K562 (cell line): ENCODE data around the gene ZSWIM8. TPM values are rescaled to one million over a fixed set of nuclear protein-coding genes. Genes with fewer than 3 reads are reported as not detected.
A peak's percentile ranks its signal among the peaks of the same experiment; 100 is the strongest.

ENCODE experiments used
- ADNP ChIP-seq: fragments of 200-800 bp; sonication (Bioruptor generic); IDR thresholded peaks from 2 replicates; pipeline ENCODE4 v1.6.1; 2016; ENCODE audit warnings: missing genetic modification characterization, missing compliant biosample characterization
- CBX3 ChIP-seq, 2 experiments: IDR thresholded peaks; 1 replicate in 1 of 2; 2 replicates in 1 of 2; pipeline ENCODE4 v1.6.1; 2012; ENCODE audit warnings: inconsistent platforms in 2 of 2, low read length in 2 of 2, borderline replicate concordance in 1 of 2, control low read depth in 1 of 2
- CC2D1A ChIP-seq: fragments of 450-650 bp; IDR thresholded peaks from 2 replicates; pipeline ENCODE4 v1.6.1; 2017; ENCODE audit warnings: mild to moderate bottlenecking
- ELF4 ChIP-seq: fragments of 450-650 bp; formaldehyde crosslinking; IDR thresholded peaks from 2 replicates; pipeline ENCODE4 v1.4.0; 2022; ENCODE audit warnings: missing genetic modification characterization
- GTF2A2 ChIP-seq: IDR thresholded peaks from 2 replicates; pipeline ENCODE4 v1.6.1; 2016; ENCODE audit warnings: mild to moderate bottlenecking, missing genetic modification characterization, missing compliant biosample characterization
- LCOR ChIP-seq: sonication (generic); formaldehyde crosslinking; IDR thresholded peaks from 2 replicates; pipeline ENCODE4 v1.8.0; 2022; ENCODE audit warnings: mild to moderate bottlenecking, missing genetic modification reagents
- NCOA1 ChIP-seq: fragments of 450-650 bp; IDR thresholded peaks from 2 replicates; pipeline ENCODE4 v1.6.1; 2016; ENCODE audit warnings: low read depth
- NCOR1 ChIP-seq: fragments of 450-650 bp; IDR thresholded peaks from 2 replicates; pipeline ENCODE4 v1.6.1; 2016; ENCODE audit warnings: mild to moderate bottlenecking, moderate library complexity
- PHF8 ChIP-seq: fragments of 200-600 bp; sonication (generic); IDR thresholded peaks from 2 replicates; pipeline ENCODE4 v1.6.1; 2012; ENCODE audit warnings: mixed run types, mild to moderate bottlenecking, inconsistent platforms, low read length, moderate library complexity, borderline replicate concordance
- POLR2B ChIP-seq: fragments of 450-650 bp; IDR thresholded peaks from 2 replicates; pipeline ENCODE4 v1.6.1; 2018; ENCODE audit warnings: low read depth; ENCODE audit not compliant: partially characterized antibody
- PTBP1 ChIP-seq: fragments of 200-400 bp; formaldehyde crosslinking; IDR thresholded peaks from 2 replicates; pipeline ENCODE4 v1.6.1; 2017; ENCODE audit warnings: low read depth, low read length
- PTTG1 ChIP-seq: fragments of 450-650 bp; IDR thresholded peaks from 2 replicates; pipeline ENCODE4 v1.6.1; 2016; ENCODE audit warnings: low read depth, mild to moderate bottlenecking, missing genetic modification characterization, missing compliant biosample characterization
- RAD51 ChIP-seq: fragments of 450-650 bp; IDR thresholded peaks from 2 replicates; pipeline ENCODE4 v1.7.1; 2016; ENCODE audit warnings: low read depth, mild to moderate bottlenecking, borderline replicate concordance
- RHOXF2B ChIP-seq: fragments of 250-450 bp; sonication (Bioruptor Pico); conservative IDR thresholded peaks from 2 replicates; pipeline ENCODE4 v1.5.1; 2021
- RUNX1 ChIP-seq: sonication (generic); IDR thresholded peaks from 2 replicates; pipeline ENCODE4 v1.6.1; 2016; ENCODE audit warnings: antibody characterized with exemption, low read depth
- TEAD4 ChIP-seq, 2 experiments: sonication (generic) in 1 of 2; formaldehyde crosslinking in 1 of 2; IDR thresholded peaks; 2 replicates each; pipeline versions ENCODE4 v1.6.1 to v1.8.0; 2012 to 2022; ENCODE audit warnings: borderline replicate concordance in 1 of 2, inconsistent platforms in 1 of 2, low read length in 1 of 2, mild to moderate bottlenecking in 1 of 2, missing genetic modification reagents in 1 of 2
- ZKSCAN3 ChIP-seq: fragments of 250-450 bp; sonication (Bioruptor Pico); IDR thresholded peaks from 2 replicates; pipeline ENCODE4 v1.4.0; 2020
- ZKSCAN8 ChIP-seq: fragments of 200-800 bp; sonication (Bioruptor generic); IDR thresholded peaks from 2 replicates; pipeline ENCODE4 v1.6.1; 2016; ENCODE audit warnings: missing genetic modification characterization, missing compliant biosample characterization
- ZNF165 ChIP-seq: fragments of 250-450 bp; sonication (Bioruptor Pico); IDR thresholded peaks from 2 replicates; pipeline ENCODE4 v1.4.0; 2020; ENCODE audit warnings: borderline replicate concordance
- ZNF239 ChIP-seq: fragments of 250-450 bp; sonication (Bioruptor Pico); IDR thresholded peaks from 2 replicates; pipeline ENCODE4 v1.4.0; 2020; ENCODE audit warnings: mild to moderate bottlenecking
- polyA plus RNA-seq, 8 experiments: library from polyadenylated mRNA; depleted of rRNA in 4 of 8; stranded (reverse) in 5 of 8; unstranded in 3 of 8; fragments of >200 nt; fragmentation: Nextera tagmentation in 2 of 8; fragmentation: Illumina TruSeq in 1 of 8; extraction: Ambion mirVana in 2 of 8; extraction: Trizol in 1 of 8; gene quantifications; 2 replicates each; pipeline versions ENCODE4 v1.2.1 to v1.2.3, GENCODE V29; 2011 to 2014; ENCODE audit warnings: inconsistent platforms in 1 of 8, missing spikeins in 1 of 8
- total RNA-seq, 7 experiments: library from RNA; depleted of rRNA in 6 of 7; stranded (reverse); fragments of >200 nt in 6 of 7; fragmentation: Illumina TruSeq in 2 of 7; extraction: Trizol in 2 of 7; gene quantifications; 2 replicates each; pipeline versions ENCODE4 v1.2.1 to v1.2.3, GENCODE V29; 2011 to 2021; ENCODE audit warnings: low replicate concordance in 1 of 7
- TF ChIP-seq, protein P1 (sequence below), 2 experiments: fragments of 250-450 bp in 1 of 2; fragments of 450-650 bp in 1 of 2; sonication (Bioruptor Pico) in 1 of 2; IDR thresholded peaks; 2 replicates each; pipeline versions ENCODE4 v1.6.1 to v1.8.0; 2016 to 2021; ENCODE audit warnings: mild to moderate bottlenecking in 2 of 2, moderate library complexity in 2 of 2, missing compliant biosample characterization in 1 of 2, missing genetic modification characterization in 1 of 2
- TF ChIP-seq, protein P2 (sequence below), 3 experiments: fragments of 200-800 bp in 1 of 3; fragments of 250-450 bp in 1 of 3; fragments of 450-650 bp in 1 of 3; sonication (Bioruptor Pico) in 1 of 3; sonication (Bioruptor generic) in 1 of 3; formaldehyde crosslinking in 1 of 3; IDR thresholded peaks; 2 replicates each; pipeline versions ENCODE4 v1.6.1 to v1.8.0; 2016 to 2022; ENCODE audit warnings: mild to moderate bottlenecking in 2 of 3, missing genetic modification characterization in 2 of 3, missing compliant biosample characterization in 1 of 3, moderate library complexity in 1 of 3
- TF ChIP-seq, protein P3 (sequence below): fragments of 450-650 bp; conservative IDR thresholded peaks from 2 replicates; pipeline ENCODE4 v1.6.1; 2016; ENCODE audit warnings: missing genetic modification characterization, low read depth, mild to moderate bottlenecking, missing compliant biosample characterization, moderate library complexity

The ZSWIM8 gene
- total and polyA plus RNA-seq, 9 of the 15 experiments (the other 6 are each of a cell fraction or from before 2014, with no cell fraction given) = 5.6 to 47.8 (median 26.7) TPM

DNA sequence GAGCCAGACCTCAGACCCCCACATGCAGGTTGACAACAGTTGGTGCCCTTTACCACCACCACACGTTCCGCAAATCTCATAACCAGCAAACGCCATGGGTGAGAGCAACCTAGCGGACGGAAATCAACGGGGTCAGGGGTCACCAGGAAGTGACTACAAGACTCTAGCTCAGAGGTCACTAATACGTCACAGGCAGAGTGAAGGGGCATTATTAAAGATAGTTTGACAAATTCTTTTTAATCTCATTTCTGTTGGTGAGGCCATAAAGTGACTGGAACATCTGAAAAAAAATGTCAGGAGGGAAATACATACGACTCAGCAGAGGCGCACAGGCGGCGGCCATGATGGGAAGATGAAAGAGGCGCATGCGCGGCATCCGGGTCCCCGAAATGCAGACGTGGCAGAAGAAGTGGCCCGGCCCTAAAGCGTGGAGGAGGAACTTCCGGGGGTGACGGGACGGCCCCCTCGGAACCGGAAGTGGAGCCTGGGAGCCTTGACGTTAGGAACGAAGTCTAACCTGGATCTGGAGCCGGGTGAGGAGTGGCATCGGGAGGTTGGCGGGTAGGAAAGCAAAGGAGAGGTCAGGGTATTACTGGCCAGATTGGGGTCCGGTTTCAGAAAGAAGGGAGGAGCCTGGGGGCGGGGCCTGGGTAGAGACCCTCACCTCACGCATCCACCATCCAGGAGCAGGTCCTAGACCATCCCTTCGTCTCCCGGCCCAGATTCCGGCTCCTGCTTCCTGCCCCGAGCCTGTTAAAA, 41.3 kb upstream of the ZSWIM8 start, which contains the start of gene SEC24C (continued):
- TF ChIP-seq CBX3 (IDR thresholded peaks at IDR 0.05; ENCODE audit: borderline replicate concordance in 1 of 2, low read length in 2 of 2) (peak in 1 of 2 experiments; percentile 63; a peak in 2 of 3 replicates), ZKSCAN8 (CRISPR knock-in tag) (no peak; the same call in 1 of the 2 replicates), PTBP1 (no peak), GTF2A2 (tag) (no peak; the same call in 1 of the 2 replicates), PHF8 (peak; percentile 94), CC2D1A (no peak), RHOXF2B (no peak), ADNP (tag) (no peak), ZNF239 (peak; percentile 62), POLR2B (peak; percentile 97), RAD51 (peak; percentile 20; the same call in 1 of the 2 replicates), NCOA1 (peak; percentile 91), ELF4 (CRISPR knock-in tag) (peak; percentile 85), ZNF165 (CRISPR knock-in tag) (peak; percentile 56; the same call in 1 of the 2 replicates), NCOR1 (no peak; the same call in 1 of the 2 replicates), PTTG1 (no peak), RUNX1 (no peak), LCOR (CRISPR knock-in tag) (peak; percentile 69), TEAD4 (IDR thresholded peaks at IDR 0.05; ENCODE audit: low read length) (peak; percentile 56), TEAD4 (CRISPR knock-in tag; IDR thresholded peaks at IDR 0.05; ENCODE audit: borderline replicate concordance) (no peak), ZKSCAN3 (CRISPR knock-in tag) (no peak)
- TF ChIP-seq, protein P1, sequence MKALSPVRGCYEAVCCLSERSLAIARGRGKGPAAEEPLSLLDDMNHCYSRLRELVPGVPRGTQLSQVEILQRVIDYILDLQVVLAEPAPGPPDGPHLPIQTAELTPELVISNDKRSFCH (CRISPR knock-in tag; IDR thresholded peaks at IDR 0.05) = no peak; the same call in 1 of the 2 replicates
- TF ChIP-seq, protein P1 (tag; IDR thresholded peaks at IDR 0.05) = no peak
- TF ChIP-seq, protein P2, sequence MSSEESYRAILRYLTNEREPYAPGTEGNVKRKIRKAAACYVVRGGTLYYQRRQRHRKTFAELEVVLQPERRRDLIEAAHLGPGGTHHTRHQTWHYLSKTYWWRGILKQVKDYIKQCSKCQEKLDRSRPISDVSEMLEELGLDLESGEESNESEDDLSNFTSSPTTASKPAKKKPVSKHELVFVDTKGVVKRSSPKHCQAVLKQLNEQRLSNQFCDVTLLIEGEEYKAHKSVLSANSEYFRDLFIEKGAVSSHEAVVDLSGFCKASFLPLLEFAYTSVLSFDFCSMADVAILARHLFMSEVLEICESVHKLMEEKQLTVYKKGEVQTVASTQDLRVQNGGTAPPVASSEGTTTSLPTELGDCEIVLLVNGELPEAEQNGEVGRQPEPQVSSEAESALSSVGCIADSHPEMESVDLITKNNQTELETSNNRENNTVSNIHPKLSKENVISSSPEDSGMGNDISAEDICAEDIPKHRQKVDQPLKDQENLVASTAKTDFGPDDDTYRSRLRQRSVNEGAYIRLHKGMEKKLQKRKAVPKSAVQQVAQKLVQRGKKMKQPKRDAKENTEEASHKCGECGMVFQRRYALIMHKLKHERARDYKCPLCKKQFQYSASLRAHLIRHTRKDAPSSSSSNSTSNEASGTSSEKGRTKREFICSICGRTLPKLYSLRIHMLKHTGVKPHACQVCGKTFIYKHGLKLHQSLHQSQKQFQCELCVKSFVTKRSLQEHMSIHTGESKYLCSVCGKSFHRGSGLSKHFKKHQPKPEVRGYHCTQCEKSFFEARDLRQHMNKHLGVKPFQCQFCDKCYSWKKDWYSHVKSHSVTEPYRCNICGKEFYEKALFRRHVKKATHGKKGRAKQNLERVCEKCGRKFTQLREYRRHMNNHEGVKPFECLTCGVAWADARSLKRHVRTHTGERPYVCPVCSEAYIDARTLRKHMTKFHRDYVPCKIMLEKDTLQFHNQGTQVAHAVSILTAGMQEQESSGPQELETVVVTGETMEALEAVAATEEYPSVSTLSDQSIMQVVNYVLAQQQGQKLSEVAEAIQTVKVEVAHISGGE (CRISPR knock-in tag; IDR thresholded peaks at IDR 0.05) = peak in 2 of 3 experiments; percentile 73 to 97; a peak in 4 of 6 replicates
- TF ChIP-seq, protein P3, sequence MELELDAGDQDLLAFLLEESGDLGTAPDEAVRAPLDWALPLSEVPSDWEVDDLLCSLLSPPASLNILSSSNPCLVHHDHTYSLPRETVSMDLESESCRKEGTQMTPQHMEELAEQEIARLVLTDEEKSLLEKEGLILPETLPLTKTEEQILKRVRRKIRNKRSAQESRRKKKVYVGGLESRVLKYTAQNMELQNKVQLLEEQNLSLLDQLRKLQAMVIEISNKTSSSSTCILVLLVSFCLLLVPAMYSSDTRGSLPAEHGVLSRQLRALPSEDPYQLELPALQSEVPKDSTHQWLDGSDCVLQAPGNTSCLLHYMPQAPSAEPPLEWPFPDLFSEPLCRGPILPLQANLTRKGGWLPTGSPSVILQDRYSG = peak; percentile 53; the same call in 1 of the 2 replicates
